HepG2 (cell line): ENCODE measurements around the gene SLC12A2. TPM values are rescaled to one million over a fixed set of nuclear protein-coding genes. Genes with fewer than 3 reads are reported as not detected.

Experiments used
- AKAP8 ChIP-seq: sonication (generic); formaldehyde crosslinking; IDR thresholded peaks from 2 replicates; pipeline ENCODE4 v1.5.1; 2020; ENCODE audit warnings: mild to moderate bottlenecking, missing genetic modification reagents
- CREB1 ChIP-seq, 2 experiments: fragments of 450-650 bp in 1 of 2; IDR thresholded peaks; 2 replicates each; pipeline ENCODE4 v1.6.1; 2016 to 2017; ENCODE audit warnings: control low read depth in 1 of 2, mild to moderate bottlenecking in 1 of 2, missing compliant biosample characterization in 1 of 2, missing genetic modification characterization in 1 of 2
- CREB3 ChIP-seq: sonication (generic); formaldehyde crosslinking; IDR thresholded peaks from 2 replicates; pipeline ENCODE4 v1.5.0; 2020; ENCODE audit warnings: missing genetic modification reagents
- HOXA9 ChIP-seq: sonication (generic); formaldehyde crosslinking; IDR thresholded peaks from 2 replicates; pipeline ENCODE4 v1.8.1; 2022; ENCODE audit warnings: missing genetic modification reagents, mild to moderate bottlenecking, moderate library complexity, borderline replicate concordance
- IRF1 ChIP-seq: sonication (generic); formaldehyde crosslinking; IDR thresholded peaks from 2 replicates; pipeline ENCODE4 v1.4.0; 2020; ENCODE audit warnings: low read depth, mild to moderate bottlenecking, missing genetic modification reagents
- KAT8 ChIP-seq: IDR thresholded peaks from 2 replicates; pipeline ENCODE4 v1.6.1; 2016; ENCODE audit warnings: missing genetic modification reagents, missing compliant biosample characterization
- NR0B2 ChIP-seq: sonication (generic); formaldehyde crosslinking; IDR thresholded peaks from 2 replicates; pipeline ENCODE4 v1.4.0; 2020; ENCODE audit warnings: mild to moderate bottlenecking, missing genetic modification reagents
- SIN3A ChIP-seq: IDR thresholded peaks from 2 replicates; pipeline ENCODE4 v1.6.1; 2011; ENCODE audit warnings: low read depth, mild to moderate bottlenecking, control low read depth, low read length, borderline replicate concordance
- ZKSCAN1 ChIP-seq: fragments of 150-350 bp; IDR thresholded peaks from 2 replicates; pipeline ENCODE4 v1.6.1; 2014; ENCODE audit warnings: low read length
- ZNF318 ChIP-seq: sonication (generic); formaldehyde crosslinking; IDR thresholded peaks from 2 replicates; pipeline ENCODE4 v1.4.0; 2020; ENCODE audit warnings: mild to moderate bottlenecking, missing genetic modification reagents
- ZNF367 ChIP-seq: sonication (generic); formaldehyde crosslinking; IDR thresholded peaks from 2 replicates; pipeline ENCODE4 v1.4.0; 2020; ENCODE audit warnings: missing genetic modification reagents, borderline replicate concordance
- ZNF652 ChIP-seq: IDR thresholded peaks from 2 replicates; pipeline ENCODE4 v1.6.1; 2016; ENCODE audit warnings: low read depth, borderline replicate concordance
- ZXDC ChIP-seq: sonication (generic); formaldehyde crosslinking; IDR thresholded peaks from 2 replicates; pipeline ENCODE4 v1.5.0; 2020; ENCODE audit warnings: mild to moderate bottlenecking, missing genetic modification reagents
- polyA plus RNA-seq, 8 experiments: library from polyadenylated mRNA; depleted of rRNA in 3 of 8; stranded (reverse) in 7 of 8; unstranded in 1 of 8; fragments of >200 nt; fragmentation: Illumina TruSeq in 4 of 8; extraction: Trizol in 4 of 8; gene quantifications; 2 replicates each; pipeline versions ENCODE4 v1.2.1 to v1.2.3, GENCODE V29; 2011 to 2016; ENCODE audit warnings: low read depth in 4 of 8, missing spikeins in 1 of 8, mixed read lengths in 1 of 8; ENCODE audit not compliant: insufficient read depth in 1 of 8
- total RNA-seq, 5 experiments: library from RNA; depleted of rRNA; stranded (reverse); fragments of >200 nt; fragmentation: Illumina TruSeq; extraction: Trizol; gene quantifications; 2 replicates each; pipeline ENCODE4 v1.2.3, GENCODE V29; 2016; ENCODE audit warnings: low read depth in 1 of 5

The SLC12A2 gene
- total and polyA plus RNA-seq, 2 of the 13 experiments (the other 11 are each of a cell fraction or from before 2014, with no cell fraction given): 4.0 to 9.7 TPM

- TF ChIP-seq KAT8: 0 out of 2 replicates have a peak, but pooled peaks have one; percentile 18
- TF ChIP-seq HOXA9 (CRISPR knock-in tag): no peak
- no peak for TF ChIP-seq ZNF318 (CRISPR knock-in tag)
- no peak; the same call in 1 of the 2 replicates for TF ChIP-seq CREB3 (CRISPR knock-in tag)
- TF ChIP-seq NR0B2 (CRISPR knock-in tag): peak; percentile 64; the same call in 1 of the 2 replicates
- no peak for TF ChIP-seq ZXDC (CRISPR knock-in tag)
- TF ChIP-seq CREB1 (IDR thresholded peaks at IDR 0.05): no peak
- TF ChIP-seq CREB1 (CRISPR knock-in tag; IDR thresholded peaks at IDR 0.05): no peak
- no peak for TF ChIP-seq ZNF652 (CRISPR knock-in tag)
- no peak for TF ChIP-seq AKAP8 (CRISPR knock-in tag)
- no peak for TF ChIP-seq IRF1 (CRISPR knock-in tag)
- no peak; the same call in 1 of the 2 replicates for TF ChIP-seq SIN3A
- TF ChIP-seq ZNF367 (CRISPR knock-in tag): no peak
- no peak for TF ChIP-seq ZKSCAN1
These were observed at the start of gene SLC12A2 (continued) for GRCh38 chr5:128083033-128083810.
